HEK293T (cell line): Measurements from ENCODE around the gene ITPK1.

Source experiments
- SP1 ChIP-seq: fragments of 450-650 bp; IDR thresholded peaks from 2 replicates; pipeline ENCODE4 v1.6.1; 2017
- TARDBP ChIP-seq: fragments of 450-650 bp; IDR thresholded peaks from 2 replicates; pipeline ENCODE4 v1.6.1; 2016
- ZNF384 ChIP-seq: fragments of 450-650 bp; IDR thresholded peaks from 2 replicates; pipeline ENCODE4 v1.6.1; 2016

GRCh38 chr14:93128725-93129459, 13.2 kb upstream of the ITPK1 start:
- TF ChIP-seq ZNF384: no peak
- no peak for TF ChIP-seq SP1
- no peak for TF ChIP-seq TARDBP
